HG02623 (cell line): ENCODE data around the gene DPP9.
"Not testable (repeated sequence)": the region's sequence is repeated elsewhere in the genome, so short reads cannot be mapped to it uniquely, and the experiment has no call there.

Source experiments
- ATAC-seq: cut with Tn5 transposase; IDR thresholded peaks from one replicate; pipeline ENCODE4 v1.9.1; 2021; ENCODE audit warnings: moderate library complexity; ENCODE audit not compliant: unreplicated experiment

Gene DPP9

DNA sequence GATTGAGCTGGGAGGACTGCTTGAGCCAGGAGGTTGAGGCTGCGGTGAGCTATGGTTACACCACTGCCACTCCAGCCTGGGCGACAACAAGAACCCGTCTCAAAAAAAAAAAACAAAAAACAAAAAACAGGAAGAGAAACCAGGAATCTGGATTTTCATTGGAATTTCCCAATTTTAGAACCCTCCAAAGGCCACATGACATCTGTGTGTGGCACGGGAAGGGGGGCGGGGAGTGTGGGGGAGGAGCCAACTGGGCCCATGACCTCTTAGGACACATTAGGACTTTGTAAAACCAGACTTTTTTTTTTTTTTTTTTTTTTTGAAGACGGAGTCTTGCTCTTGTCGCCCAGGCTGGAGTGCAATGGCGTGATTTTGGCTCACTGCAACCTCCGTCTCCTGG, 32.3 kb downstream of the DPP9 start:
- ATAC-seq, result no peak

DNA sequence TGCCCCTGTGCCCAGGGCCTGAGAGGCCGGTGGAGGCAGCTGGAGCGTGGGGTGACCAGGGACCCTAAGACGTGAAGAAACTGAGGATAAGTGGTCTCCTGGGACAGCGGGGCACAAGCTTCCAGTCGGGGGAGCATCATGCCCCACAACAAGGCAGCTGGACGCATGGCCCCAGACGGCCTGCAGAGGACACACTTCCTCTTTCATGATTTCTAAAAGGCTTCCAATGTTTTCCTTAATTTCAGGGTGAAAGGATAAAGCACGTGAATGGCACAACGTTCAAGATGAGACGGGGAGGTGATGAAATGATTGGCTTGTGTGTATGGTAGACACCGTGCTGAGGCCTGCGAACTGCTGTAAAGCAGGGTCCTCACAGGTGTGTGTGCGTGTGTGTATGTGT, 33.3 kb downstream of the DPP9 start:
- no peak for ATAC-seq

DNA sequence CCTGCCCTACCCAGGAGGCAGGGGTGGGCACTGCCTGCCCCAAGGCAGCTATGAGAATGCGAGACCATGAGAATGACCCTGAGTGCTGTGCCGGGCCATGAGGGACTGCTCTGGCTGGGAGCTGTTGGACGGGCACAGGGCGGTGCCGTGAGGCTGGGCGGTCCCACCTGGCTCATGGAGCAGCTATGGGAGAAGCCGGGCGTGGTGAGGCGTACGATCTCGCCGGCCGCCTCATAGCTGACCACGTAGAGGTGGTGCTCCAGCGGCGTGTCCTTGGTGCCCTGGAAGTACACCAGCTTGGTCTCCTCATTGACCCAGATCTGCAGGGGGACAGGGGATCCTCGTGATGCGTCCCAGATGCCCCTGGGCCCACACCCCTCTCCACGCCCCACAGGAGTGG, 34.2 kb downstream of the DPP9 start:
- ATAC-seq, result no peak

DNA sequence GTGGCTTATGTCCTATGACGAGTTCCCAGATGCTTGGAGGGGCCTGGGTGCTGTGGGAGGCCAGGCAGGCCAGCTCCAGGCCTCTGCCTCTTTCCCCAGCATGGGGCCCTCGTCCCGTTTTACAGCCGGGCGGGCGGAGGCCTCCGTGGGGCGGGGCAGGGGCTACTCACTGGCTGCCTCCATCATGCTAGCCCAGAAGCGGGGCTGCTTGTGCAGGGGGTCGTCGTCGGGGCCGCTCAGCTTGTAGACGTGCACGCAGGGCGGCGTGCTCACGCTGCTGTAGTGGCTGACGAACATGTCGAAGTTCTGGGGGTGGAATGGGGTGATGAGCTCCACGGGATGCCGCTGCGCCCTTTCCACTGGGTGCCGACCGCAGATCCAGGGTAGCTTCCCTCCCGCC, 35.1 kb downstream of the DPP9 start:
- no peak for ATAC-seq

DNA sequence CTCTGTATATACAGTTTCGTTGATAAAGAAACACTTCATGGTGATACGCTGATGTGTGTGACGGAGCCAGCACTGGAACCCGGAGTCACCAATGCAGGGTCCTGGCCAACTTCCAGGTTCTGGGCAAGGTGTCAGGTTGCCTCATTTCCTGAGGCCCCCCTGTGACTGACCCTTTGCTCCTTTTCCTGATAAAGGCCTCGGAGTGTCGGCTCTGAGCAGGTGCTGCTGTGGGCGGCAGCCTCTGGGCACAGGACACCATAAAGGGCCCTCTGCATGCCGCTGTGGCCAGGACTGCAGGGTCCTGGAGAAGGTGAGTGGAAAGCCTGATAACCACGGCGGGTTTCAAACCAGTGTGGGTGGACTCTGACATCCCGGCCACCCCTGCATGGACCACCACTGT, 36.2 kb downstream of the DPP9 start:
- no peak for ATAC-seq

DNA sequence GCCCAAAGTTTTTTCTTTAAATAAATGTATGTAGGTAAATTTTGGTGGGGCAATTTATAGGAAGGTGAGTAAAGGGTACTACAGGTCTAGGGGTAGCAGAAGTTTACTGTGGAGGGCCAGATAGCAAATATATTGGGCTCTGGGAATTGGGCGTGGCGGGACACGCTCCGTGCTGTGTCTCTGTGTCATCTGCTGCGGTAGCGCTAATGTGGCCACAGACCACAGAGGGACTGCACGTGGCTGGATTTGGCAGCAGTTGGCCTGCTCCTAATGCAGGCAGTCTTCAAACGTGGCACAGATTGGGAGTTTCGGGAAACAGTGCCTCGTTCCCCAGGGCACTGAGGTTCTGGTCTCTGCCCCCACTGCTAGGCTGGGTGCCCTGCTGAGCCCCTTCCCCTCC, 36.9 kb downstream of the DPP9 start:
- no peak for ATAC-seq

DNA sequence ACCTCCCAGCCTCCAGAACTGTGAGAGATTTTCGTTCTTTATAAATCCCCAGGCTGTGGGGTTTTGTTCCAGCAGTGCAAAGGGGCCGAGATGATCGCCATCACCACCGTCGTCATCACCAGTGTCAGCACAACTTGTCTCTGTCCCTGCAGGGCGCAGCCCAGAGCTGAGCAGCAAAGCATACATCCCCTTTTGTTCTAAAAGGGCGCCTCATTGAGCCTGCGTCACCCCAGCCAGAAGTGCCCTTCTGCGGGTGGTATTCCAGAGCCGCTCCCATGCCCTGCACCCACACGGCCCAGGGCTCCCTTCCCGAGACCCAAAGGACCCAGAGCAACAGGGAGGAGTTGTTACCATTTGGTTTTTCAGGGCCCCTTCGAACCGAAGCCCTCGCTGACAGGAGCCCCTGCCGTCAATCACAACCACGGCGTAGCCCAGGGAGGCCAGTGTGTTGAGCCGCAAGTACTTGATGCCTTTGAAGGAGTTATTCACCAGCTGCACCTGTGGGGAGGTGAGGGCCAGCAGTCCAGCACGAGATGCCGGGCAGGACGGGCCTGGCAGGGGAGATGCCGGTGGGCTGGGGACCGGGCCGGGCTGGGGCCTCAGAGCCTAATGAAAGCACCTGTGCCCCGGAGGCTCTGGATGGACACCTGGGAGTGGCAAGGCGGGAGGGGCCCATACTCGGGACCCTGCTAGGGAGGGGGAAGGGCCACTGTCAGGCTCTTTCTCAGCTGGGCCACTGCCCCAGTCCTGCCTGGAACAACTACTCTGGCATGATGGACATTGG, 39.1 kb downstream of the DPP9 start:
- ATAC-seq, result no peak

DNA sequence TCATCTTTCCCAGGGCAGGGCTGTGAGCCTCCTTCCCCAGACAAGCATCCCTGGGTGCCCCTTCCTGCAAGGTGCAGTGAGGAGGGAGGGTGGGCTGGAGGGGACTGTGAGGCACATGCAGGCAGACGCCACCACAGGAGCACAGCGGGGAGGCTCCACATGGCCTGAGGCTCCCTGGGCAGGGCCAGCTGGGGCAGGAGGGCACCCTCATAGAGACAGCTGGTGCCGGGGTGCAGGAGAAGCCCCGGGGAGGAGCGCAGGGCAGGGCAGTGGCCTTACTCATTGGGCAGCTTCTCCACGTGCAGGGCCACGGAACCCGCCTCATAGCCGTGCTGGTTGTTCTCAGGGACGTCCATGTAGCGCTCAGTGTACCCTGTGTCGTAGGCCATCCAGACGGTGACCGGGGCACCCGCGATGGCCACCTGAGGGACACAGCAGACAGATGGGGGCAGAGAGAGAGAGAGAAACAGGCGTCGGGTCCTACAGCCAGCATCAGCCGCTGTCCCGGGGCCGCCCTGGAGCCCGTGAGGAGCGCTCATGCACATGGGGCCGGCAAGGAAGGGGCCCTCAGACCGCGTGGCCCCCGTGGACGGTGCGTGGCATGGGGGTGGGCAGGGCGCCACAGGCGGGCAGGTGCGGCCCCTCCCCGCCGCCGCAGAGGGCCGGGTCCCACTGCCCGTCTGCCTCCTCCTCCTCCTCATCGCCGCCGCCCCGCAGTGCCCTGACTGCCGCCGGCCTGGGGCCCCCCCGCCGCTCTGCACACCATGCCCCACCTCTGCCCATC, 41.0 kb downstream of the DPP9 start:
- ATAC-seq, result no peak

DNA sequence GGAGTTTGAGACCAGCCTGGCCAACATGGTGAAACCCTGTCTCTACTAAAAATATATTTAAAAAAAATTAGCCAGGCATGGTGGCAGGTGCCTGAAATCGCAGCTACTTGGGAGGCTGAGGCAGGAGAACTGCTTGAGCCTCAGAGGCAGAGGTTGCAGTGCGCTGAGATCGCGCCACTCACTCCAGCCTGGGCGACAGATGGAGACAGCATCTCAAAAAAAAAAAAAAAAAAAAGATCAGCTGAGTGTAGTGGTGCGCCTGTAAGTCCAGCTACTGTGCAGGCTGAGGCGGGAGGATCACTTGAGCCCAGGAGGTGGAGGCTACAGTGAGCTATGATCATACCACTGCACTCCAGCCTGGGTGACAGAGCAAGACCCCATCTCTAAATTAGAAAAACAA, 43.6 kb downstream of the DPP9 start:
- not testable (repeated sequence) for ATAC-seq

DNA sequence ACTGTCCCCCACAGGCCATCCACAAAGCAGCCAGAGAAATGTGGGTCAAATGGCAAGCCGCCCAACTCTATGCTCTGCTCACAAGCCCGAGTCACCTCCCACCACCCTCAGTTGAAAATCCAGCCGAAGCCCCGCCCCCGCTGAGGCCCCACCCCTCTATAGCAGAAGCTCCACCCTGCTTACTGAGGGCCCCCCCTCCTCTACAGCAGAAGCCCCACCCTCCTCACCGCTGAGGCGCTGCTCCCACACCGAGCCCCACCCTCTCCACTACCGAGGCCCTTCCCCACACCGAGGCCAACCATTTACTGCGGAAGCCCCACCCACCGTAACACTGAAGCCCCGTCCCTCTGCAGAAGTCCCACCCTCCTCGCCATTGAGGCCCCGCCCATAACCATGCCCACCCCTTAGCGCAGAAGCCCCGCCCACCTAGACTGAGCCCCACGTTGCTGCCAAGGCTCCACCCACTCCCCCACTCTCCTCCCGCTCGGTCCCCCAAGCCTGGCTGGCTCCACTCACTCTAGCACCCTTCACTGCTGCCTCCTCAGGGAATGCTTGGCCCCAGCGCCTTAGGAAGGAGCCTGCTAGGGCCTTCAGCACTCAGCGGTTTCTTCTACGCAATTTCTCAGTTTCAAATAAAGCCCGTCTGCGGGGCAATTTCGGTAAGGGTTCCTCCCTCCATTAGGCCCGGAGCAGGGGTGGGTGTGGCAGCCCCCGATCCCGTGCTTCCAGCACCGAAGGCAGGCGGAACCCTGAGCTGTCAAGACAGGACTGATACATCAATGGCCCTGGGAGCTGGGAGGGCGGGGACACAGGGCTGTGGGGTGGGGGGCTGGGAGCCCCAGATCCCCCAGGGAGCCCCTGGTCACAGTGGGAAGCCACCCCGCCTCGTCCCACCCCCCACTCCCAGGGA, 44.5 kb downstream of the DPP9 start:
- ATAC-seq, result no peak

DNA sequence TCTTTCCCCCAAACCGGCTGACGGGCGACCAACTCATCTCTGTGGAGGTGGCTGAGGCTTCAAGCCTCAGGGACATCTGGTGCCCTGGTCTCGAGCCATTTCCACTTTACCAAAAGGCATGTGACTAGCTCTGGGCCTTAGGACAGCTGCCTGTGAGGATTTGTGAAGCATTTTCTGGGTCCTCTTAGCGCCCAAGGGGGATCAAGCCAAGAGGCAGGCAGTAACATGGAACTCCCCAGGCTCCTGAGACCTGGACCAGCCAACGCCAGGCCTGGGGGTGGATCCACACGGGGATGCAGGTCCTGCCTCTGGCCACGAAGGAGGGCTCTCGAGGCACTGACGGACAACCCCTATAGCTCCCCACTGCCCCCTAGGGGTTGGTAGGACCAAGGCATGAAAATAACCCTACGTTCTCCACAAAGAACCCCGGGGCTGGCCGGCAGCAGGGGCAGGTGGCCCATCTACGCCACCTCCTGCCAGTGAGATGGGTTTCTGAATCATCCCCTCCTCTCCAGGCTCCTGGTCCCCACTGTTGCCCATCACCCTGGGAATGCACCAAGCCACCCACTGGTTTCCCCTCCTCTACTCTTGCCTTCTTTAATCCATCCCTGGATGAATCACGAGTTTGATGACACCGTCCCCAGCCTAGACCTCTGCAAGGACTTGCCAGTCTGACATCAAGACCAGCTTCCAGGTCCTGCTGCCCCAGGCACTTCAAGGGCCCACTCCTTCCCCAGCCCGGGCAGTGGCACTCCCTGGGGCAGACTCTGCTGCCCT, 46.5 kb downstream of the DPP9 start:
- no peak for ATAC-seq

DNA sequence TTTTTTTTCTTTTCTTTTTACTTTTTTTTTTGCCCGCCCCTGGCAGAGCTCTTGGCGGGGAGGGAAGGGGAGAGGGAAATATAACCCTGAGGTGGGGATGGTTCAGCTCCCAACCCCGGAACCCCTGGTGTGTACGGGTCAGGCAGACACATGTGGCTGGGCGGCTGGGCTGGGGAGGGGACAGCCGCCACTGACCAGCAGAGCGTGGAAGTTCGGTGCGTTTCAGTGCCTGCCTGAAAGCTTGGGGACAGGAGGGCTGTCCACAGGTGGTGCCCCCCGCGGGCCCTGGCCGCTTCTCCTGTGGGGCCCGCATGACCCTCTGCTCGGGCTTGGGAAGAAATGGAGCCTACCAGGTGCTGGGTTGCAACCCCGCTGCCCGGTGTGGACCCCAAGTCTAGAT, 48.3 kb downstream of the DPP9 start:
- no peak for ATAC-seq

DNA sequence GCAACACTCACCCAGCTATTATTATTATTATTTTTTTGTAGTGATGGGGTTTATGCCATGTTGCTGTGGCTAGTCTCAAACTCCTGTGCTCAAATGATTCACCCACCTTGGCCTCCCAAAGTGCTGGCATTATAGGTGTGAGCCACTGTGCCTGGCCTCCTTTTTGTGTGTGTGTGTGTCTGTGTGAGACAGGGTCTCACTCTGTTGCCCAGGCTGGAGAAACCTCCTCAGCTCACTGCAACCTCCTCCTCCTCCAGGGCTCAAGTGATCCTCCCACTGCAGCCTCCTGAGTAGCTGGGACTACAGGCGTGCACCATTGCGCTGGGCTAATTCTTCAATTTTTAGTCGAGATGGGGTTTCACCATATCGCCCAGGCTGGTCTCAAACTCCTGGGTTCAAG, 49.9 kb downstream of the DPP9 start:
- no peak for ATAC-seq

DNA sequence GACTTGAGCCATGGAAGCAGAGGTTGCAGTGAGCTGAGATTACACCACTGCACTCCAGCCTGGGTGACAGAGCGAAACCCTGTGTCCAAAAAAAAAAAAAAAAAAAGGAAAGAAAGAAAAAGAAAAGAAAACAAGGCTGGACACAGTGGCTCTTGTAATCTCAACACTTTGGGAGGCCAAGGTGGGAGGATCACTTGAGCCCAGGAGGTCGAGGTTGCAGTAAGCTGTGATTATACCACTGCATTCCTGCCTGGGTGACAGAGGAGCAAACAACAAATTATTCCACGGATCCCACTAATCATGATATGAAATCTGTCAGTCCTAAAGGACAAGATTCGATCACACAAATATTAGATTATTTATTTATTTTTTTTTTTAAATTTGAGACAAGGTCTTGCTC, 50.4 kb downstream of the DPP9 start:
- ATAC-seq, result no peak

DNA sequence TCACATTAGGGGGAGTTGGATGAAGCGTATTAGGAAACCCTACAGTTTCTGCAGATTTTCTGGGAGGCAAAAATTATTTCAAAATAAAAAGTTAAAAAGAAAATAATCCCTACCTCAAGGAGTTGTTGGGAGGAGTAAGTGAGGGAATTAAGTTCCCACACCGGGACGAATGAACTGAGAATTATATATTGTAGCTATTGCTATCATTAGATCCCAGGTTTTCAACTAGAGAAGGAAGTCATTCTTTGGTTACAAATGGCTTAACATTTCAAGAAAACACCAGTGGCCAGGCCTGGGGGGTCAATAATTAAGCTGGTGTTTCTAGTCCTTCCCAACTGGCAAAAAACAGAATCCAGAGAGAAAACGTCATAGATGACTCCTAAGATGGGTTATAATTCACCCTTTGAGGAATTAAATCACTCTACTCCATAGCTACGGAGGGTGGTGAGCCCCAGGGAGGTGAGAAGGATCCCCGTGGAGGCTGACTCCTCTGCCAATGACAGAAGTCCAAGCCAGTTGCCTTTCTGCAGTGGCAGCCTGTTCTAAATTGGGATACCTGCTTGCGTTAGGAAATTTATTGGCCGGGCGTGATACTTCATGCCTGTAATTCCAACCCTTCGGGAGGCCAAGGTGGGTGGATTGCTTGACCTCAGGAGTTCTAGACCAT, 52.3 kb downstream of the DPP9 start:
- no peak for ATAC-seq

DNA sequence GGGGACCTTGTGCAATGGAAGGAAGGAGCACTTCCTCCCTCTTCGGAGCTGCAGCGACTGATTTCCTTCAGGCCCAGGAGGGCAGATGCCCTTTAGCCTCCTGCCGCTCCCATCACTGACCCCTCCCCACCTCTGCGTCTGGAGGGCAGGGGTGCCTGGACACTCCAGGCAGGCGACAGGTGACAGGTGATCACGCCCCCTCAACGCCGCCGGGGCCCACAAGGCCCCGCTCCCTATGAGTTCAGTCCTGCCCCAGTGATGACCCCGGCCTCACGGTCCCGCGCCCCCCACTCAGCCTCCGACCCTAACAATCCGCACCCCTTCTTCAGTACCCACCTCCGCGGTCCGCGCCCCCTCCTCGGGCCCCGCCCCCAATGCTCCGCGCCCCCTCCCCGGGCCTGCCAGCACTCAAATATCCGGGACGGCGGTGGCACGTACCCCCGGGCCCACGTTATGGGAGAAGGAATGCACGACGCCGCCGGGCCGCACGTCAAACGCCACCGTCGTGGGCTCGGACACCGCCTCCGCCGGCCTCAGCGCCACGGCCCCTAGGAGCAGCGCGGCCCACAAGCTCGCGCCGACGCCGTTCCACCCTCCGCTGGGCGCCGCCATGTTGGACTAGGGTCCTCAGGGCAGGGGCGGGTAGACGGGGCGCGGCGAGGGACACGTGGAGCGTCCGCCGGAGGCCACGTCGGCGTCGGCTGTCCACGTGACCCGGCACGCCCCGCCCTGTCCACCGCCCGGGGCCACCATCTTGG, 53.7 kb downstream of the DPP9 start, which contains the start of gene MYDGF:
MYDGF (minus strand) TSS at position 620 of the 758 bp plus-strand sequence; CDS start at position 612, 8 bp downstream.
- peak; percentile 90 for ATAC-seq

DNA sequence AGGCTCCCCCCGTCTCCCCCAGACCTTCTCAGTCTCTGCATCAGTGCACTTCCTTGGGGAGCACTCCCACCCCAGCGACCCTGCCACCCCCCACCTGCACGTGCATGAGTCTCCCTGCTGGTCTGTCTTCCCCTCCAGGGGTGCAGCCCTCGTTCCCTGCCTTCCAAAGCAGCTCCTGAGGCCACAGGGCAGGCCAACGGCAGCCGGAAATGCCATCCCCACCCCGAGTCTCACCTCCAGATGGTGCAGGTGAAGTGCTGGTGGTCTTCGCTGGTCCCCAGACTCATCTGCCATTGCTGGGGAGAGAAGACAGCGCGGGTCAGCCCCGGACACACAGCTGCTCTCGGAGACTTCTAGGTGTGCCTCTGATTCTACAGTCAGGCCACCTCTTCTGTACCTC, 59.0 kb downstream of the DPP9 start:
- no peak for ATAC-seq

DNA sequence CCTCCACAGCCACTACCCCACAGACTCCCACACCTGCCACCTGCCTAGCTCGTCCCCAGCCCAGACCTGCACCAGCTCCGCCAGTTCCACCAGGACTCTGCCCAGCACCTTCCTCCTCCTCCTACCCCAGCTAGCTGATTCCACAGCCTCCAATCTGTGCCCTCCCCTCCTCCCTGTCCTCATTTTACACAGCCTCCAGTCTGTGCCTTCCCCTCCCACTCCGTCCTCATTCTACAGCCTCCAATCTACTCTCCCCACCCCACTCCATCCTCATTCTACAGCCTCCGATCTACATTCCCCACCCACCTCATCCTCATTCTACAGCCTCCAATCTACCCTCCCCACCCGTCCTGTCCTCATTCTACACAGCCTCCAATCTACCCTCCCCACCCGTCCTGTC, 60.8 kb downstream of the DPP9 start:
- no peak for ATAC-seq

DNA sequence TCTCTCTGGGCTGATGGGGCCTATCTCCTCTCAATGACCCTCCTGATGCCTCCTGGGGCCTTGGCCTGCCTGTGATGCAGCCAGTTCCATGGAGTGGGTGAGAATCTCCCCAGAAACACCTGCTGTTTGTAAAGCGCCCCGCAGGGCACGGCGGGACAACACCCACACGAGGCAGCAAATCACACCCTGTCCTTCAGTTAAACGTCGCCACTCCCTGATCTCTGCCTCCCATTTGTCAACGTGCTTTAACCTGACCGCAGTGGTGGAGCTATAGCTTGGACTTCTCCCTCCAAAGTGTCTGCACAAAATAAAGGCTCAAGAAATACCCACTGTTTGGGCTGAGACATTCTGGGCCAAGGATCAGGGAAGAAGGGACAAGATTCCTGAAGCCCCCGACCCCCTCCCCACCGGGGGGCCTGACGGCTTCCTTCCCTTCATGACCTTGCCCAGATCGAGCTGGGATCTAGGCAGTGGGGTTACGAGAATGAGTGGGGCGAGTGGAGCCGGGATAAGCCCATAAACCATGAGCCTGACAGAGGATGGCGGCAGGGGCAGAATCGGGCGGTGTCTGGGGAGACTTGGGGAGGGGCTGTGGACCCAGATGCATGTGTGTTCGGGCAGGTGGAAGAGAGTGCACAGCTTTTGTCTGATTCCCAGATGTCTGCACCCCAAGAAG, 61.5 kb downstream of the DPP9 start:
- ATAC-seq, result no peak
